GM12891 (cell line): ENCODE results near the gene RSPO3.

ENCODE experiments used
- POLR2A ChIP-seq: IDR thresholded peaks from 2 replicates; pipeline ENCODE4 v1.6.1; 2011; ENCODE audit warnings: low read depth, low read length, control low read depth
- POLR2AphosphoS5 ChIP-seq: IDR thresholded peaks from 2 replicates; pipeline ENCODE4 v1.6.1; 2011; ENCODE audit warnings: low read depth, low read length, control low read depth
- TAF1 ChIP-seq: IDR thresholded peaks from 2 replicates; pipeline ENCODE4 v1.6.1; 2011; ENCODE audit warnings: low read depth, low read length, control low read depth

DNA sequence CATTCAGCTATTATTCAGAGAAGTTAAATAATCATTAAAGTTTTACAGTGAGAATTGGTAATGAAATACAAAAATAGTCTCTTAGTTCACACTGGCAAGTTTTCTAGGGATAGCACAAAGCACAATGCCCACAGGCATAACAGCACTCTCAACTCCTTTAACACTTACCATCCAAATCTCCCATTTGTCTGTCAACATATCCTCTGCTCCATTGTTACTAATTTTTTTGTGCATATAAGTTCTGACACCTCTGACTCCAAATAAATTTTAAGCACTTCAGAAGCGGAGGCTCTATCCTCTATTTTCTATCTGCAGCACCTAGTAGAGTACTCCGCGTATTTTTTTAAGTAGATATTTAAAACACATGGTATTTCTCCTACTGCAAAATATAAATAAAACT lies 15.6 kb upstream of the RSPO3 start:
- no peak for TF ChIP-seq POLR2A
- no peak for TF ChIP-seq TAF1
- TF ChIP-seq POLR2AphosphoS5 = no peak
